Esophagus muscularis mucosa (tissue), 4 donors: ENCODE data around the gene DNAH3.

Experiments
- CTCF ChIP-seq, 3 experiments: fragments of 200-600 bp in 2 of 3; fragments of 450-650 bp in 1 of 3; sonication (generic) in 2 of 3; IDR thresholded peaks; one replicate each; pipeline ENCODE4 v1.5.1; 2017 to 2019; ENCODE audit warnings: antibody characterized with exemption in 3 of 3, mild to moderate bottlenecking in 2 of 3, moderate library complexity in 1 of 3
- EP300 ChIP-seq: sonication (generic); formaldehyde crosslinking; IDR thresholded peaks from one replicate; pipeline ENCODE4 v1.6.1; 2017; ENCODE audit warnings: antibody characterized with exemption
- POLR2A ChIP-seq: fragments of 450-650 bp; IDR thresholded peaks from one replicate; pipeline ENCODE4 v1.6.1; 2017; ENCODE audit warnings: antibody characterized with exemption, moderate library complexity, mild to moderate bottlenecking, low read depth
- POLR2AphosphoS5 ChIP-seq, 2 donors: sonication (generic); formaldehyde crosslinking; IDR thresholded peaks; one replicate each; pipeline ENCODE4 v1.6.1; 2017; ENCODE audit warnings: antibody characterized with exemption in 2 of 2

DNA sequence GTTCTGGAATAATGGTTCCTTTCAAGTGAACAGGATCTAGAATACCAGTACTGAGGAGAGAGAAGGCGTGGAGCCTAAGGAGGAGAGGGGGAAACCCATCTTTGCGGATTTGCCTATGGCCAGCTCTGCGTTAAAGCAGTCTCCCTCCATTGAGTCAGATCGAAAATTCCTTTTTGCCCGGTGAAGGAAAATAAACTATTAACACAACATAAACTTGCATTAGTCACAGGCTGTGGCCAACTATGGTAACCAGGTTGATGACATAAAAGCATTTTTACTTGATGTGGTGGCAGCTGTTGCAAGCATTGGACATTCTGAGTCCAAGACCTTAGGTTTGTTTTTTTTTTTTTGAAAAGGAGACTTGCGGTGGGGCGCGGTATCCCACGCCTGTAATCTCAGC is 16.7 kb upstream of the DNAH3 start:
- no peak for TF ChIP-seq POLR2A
- no peak for TF ChIP-seq POLR2AphosphoS5 (IDR thresholded peaks at IDR 0.05)
- TF ChIP-seq CTCF (IDR thresholded peaks at IDR 0.05), result no peak
- TF ChIP-seq EP300, result no peak
